C4-2B (cell line): ENCODE data around the gene APP.

ENCODE experiments used
- ZFX ChIP-seq: fragments of 450-650 bp; IDR thresholded peaks from 2 replicates; pipeline ENCODE4 v1.6.1; 2017
- TF ChIP-seq, protein P1 (sequence below): fragments of 450-650 bp; conservative IDR thresholded peaks from 2 replicates; pipeline ENCODE4 v1.5.1; 2017; ENCODE audit warnings: mild to moderate bottlenecking

DNA sequence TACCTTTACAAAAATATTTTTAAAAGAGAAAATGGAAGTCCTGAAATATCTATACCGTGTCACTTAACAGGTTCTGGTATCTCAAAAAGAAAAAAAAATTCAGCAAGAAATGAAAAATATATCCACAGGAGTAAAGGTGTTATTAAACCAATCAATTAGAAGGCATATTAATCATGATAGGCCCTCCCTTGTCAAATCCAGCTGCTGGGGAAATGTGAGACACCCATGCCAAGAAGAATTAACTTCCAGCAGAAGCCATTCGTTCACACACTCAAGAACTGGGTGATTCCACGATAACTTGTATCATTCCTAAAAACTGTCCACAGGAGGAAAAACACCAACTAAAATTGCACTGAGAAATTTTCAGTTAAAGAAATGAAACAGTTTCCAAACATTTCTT lies 57.6 kb downstream of the APP start:
- TF ChIP-seq, protein P1, sequence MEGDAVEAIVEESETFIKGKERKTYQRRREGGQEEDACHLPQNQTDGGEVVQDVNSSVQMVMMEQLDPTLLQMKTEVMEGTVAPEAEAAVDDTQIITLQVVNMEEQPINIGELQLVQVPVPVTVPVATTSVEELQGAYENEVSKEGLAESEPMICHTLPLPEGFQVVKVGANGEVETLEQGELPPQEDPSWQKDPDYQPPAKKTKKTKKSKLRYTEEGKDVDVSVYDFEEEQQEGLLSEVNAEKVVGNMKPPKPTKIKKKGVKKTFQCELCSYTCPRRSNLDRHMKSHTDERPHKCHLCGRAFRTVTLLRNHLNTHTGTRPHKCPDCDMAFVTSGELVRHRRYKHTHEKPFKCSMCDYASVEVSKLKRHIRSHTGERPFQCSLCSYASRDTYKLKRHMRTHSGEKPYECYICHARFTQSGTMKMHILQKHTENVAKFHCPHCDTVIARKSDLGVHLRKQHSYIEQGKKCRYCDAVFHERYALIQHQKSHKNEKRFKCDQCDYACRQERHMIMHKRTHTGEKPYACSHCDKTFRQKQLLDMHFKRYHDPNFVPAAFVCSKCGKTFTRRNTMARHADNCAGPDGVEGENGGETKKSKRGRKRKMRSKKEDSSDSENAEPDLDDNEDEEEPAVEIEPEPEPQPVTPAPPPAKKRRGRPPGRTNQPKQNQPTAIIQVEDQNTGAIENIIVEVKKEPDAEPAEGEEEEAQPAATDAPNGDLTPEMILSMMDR: no peak
- no peak for TF ChIP-seq ZFX
